Cardiac septum (tissue), 1 donor: ENCODE measurements around the gene CLVS2. TPM values are rescaled to one million over a fixed set of nuclear protein-coding genes. Genes with fewer than 3 reads are reported as not detected.

ENCODE experiments used
- DNase-seq: peaks from one replicate; pipeline ENCODE4 v3.0.0-alpha.2; 2020; ENCODE audit warnings: low spot score
- intact Hi-C: fragments of 100-400 bp; cut with DNase I; formaldehyde crosslinking; loops from one replicate; pipeline ENCODE4 v1.14.0; 2022
- long read RNA-seq: library from polyadenylated mRNA; unstranded; transcript quantifications from one replicate; pipeline ENCODE4 v2.0.0, GENCODE V29; 2021
- total RNA-seq: library from RNA; stranded (reverse); fragmentation: NEBNext Ultra II Directional; extraction: Animal tissue kit (Norgen Biotek cat#: 25700); gene quantifications from one replicate; pipeline ENCODE4 v1.2.1, GENCODE V29; 2021
- donor health status: DM: no; HTN: no; CAD: no.

The CLVS2 gene
- total RNA-seq: not detected
- long read RNA-seq: 0 reads

GRCh38 chr6:122995921-122996793 is at the start of gene CLVS2:
Gene CLVS2 (plus strand): TSS chr6:122996235. CDS start chr6:122997778, 1,543 bp downstream.
- DNase-seq: no peak
- intact Hi-C loops: no loop called here

GRCh38 chr6:122947355-122947754 is 48.7 kb upstream of the CLVS2 start:
- intact Hi-C loops: no loop called here
- no peak for DNase-seq

DNA sequence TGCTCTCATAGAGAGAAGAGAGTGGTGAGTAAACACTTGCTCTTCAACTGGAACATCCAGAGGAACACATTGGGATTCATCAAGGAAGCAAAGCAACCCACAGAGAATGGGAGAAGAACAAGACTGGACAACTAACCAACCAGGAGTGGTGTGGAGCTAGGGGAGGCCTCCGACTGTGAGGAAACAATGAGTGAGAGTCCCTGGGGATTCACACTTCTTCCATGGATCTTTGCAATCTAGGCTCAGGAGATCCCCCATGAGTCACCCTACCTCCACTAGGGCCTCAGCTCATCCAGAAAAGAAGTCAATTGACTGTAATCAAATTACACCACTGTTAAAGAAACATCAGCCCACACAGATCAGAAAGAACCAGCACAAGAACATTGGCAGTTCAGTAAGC is 42.3 kb upstream of the CLVS2 start:
- DNase-seq: no peak
- intact Hi-C loops: no loop called here

DNA sequence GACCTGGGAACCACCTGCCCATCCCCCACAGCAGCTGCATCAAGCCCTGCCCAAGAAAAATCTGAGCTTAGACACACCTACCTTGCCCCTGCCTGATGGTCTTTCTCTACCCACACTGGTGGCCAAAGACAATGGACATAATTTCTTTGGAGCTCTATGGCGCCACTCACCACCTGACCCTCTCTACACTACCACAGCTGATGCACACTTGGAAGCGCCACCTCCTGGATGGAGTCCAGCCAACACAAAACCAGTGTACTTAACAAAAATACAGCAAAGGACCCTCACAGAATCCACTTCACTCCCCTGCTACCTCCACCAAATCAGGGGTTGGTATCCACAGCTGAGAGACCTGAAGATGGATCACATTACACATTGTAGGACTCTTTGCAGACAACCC is 39.7 kb upstream of the CLVS2 start:
- intact Hi-C loops: no loop called here

DNA sequence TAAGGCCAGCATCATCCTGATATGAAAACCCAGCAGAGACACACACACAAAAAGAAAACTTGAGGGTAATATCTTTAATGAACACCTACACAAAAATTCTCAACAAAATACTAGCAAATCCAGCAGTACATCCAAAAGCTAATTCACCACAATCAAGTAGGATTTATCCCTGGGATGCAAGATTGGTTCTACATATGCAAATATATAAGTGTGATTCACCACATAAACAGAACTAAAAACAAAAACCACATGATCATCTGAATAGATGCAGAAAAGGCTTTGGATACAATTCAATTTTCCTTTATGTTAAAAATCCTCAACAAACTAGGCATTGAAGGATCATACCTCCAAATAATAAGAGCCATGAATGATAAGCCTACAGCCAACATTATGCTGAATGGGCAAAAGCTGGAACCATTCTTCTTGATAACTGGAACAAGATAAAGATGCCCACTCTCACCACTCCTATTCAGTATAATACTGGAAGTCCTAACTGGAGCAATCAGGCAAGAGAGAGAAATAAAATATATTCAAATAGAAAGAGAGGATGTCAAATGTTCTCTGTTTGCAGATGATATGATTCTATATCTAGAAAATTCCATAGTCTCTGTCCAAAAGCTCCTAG is 33.9 kb upstream of the CLVS2 start:
- intact Hi-C loops: no loop called here
- DNase-seq: no peak

More for the DNA sequence above, 39.7 kb upstream of the CLVS2 start:
- DNase-seq: no peak

DNA sequence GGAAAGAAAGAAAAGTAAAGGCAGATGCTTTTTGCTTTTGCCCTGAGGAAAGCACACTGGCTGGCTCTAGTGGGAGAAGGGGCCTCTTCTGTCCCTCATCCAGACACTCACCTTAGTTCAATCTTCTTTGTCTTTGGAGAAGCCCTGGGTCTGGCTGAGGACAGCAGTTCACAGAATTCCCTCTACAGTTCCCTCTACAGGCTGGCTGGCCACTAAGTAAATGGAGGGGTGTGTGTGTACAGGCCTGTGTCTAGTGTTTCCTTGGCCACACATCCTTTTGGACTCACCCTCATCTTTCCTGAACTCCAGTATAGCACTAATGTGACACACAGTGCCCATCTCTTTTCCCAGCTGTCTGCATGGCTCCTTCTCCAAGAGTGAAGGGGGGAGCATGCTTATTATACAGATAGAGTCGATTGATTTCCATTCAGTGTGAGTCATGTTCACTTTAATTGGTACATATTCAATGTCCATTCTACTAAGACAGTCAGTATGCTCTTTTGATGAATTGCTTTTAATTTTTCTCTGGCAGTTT is 26.0 kb upstream of the CLVS2 start:
- DNase-seq: no peak
- intact Hi-C loops: no loop called here

DNA sequence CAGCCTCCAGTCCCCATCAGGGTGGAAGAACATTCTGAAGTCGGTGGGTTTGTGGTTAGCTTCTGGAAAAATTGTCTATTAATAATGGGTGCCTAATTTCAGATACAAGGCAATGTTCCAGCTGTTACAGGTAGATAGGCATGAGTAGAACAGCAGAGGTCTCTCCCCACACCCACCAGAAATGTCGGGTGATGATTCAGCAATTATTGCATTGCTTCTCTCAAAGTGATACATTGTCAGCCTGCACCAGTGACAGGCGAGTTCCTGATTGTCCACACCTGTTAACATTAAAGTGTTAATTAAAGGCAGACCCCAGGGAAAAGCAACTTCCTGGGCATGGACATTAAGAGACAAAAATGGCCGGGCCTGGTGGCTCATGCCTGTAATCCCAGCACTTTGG is 18.9 kb upstream of the CLVS2 start:
- no peak for DNase-seq
- intact Hi-C loops: no loop called here

- intact Hi-C loops: no loop called here
- no peak for DNase-seq
Measured at GRCh38 chr6:122984393-122984792, 11.6 kb upstream of the CLVS2 start.

- DNase-seq: no peak
- intact Hi-C loops: no loop called here
Measured at GRCh38 chr6:122994256-122994655, 1.8 kb upstream of the CLVS2 start.

- intact Hi-C loops: no loop called here
- DNase-seq: no peak
Measured at GRCh38 chr6:122996794-122997505, 915 bp downstream of the CLVS2 start.

GRCh38 chr6:122997541-122998150 is 1.6 kb downstream of the CLVS2 start:
- DNase-seq: no peak
- intact Hi-C loops: no loop called here

DNA sequence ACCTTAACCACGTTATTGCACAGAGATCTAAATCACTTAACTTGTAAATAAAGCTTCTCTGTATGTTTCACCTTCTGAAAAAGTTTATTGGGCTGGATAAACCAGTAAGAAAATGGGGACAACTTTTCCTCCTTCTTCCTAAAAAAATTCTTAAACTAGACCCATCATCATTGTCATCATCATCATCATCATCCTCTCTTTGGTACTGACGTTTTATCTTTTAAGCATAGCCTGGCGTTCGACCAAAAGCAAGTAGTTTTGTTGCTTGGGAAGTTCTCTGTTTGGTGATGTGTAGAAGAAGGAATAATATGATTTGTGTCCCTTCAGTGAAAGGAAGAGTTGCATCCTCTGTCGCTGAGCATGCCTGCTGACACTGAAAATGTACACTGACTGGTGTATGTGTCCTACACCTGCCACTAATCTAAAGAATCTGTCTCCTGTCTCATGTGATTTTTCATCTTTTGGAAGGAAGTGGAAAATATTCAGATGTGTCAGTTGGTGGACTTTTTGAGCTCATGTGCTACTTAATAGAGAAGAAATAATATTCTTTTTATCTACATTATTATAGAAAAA is 2.5 kb downstream of the CLVS2 start:
- intact Hi-C loops: no loop called here
- DNase-seq: no peak

- intact Hi-C loops: no loop called here
Measured at GRCh38 chr6:123000244-123000770, 4.3 kb downstream of the CLVS2 start.

GRCh38 chr6:123001540-123001939 is 5.5 kb downstream of the CLVS2 start:
- DNase-seq: no peak
- intact Hi-C loops: no loop called here

More at GRCh38 chr6:123000244-123000770, 4.3 kb downstream of the CLVS2 start:
- no peak for DNase-seq

DNA sequence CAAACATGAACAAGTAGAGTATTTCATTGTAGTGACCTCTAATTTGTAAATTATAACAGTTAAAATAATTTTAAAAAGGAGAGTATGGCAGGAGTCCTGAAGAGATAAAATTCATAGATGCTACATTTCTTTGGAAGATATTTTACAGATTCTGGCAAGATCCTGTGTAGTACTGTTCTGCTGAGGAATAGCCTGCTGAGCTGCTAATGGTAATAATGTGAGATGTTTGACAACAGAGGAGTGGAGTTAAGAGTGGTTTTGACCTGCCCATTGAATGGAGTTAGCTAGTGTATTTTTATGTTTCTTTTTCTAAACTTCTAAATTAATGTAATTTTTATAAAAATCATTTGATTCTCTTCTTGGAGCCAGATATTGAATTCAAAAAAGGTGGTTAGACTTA is 11.8 kb downstream of the CLVS2 start:
- intact Hi-C loops: no loop called here
- no peak for DNase-seq

GRCh38 chr6:123009059-123009458 is 13.0 kb downstream of the CLVS2 start:
- intact Hi-C loops: no loop called here
- no peak for DNase-seq

- intact Hi-C loops: no loop called here
Measured at GRCh38 chr6:123014835-123015234, 18.8 kb downstream of the CLVS2 start.

GRCh38 chr6:123016431-123017103 is 20.5 kb downstream of the CLVS2 start:
- intact Hi-C loops: no loop called here

More at GRCh38 chr6:123014835-123015234, 18.8 kb downstream of the CLVS2 start:
- DNase-seq: no peak

More at GRCh38 chr6:123016431-123017103, 20.5 kb downstream of the CLVS2 start:
- no peak for DNase-seq
